HG02973 (cell line): ENCODE data around the gene ADAP1.

Source experiments
- ATAC-seq: cut with Tn5 transposase; IDR thresholded peaks from one replicate; pipeline ENCODE4 v1.9.1; 2021; ENCODE audit warnings: moderate library complexity; ENCODE audit not compliant: unreplicated experiment

Gene ADAP1

DNA sequence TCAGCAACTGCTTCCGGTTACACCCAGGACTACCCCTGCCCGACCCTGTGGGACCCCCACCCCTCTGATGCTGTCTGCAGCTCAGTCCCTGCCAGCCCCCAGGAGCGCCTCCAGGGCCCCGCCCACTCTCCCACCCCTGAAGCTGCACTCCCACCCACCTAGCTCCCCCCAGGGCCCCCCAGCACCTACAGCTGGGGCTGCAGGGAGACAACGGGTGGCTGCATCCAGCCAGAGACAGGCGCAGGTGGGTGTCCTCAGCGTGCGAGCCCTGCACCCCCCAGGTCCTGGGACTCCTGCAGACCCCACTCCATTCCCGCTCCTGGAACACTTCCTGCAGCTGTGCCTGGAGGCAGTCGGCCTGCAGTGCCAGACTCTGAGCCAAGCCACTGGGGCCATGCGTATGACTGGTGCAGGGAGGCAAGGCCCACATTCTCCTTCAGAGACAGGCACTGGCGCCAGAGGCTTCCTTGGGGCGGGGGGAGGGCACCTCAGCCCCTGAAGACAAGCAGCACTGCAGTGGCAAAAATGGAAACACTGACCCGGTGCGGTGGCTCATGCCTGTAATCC lies 34.6 kb upstream of the ADAP1 start:
- ATAC-seq = no peak

DNA sequence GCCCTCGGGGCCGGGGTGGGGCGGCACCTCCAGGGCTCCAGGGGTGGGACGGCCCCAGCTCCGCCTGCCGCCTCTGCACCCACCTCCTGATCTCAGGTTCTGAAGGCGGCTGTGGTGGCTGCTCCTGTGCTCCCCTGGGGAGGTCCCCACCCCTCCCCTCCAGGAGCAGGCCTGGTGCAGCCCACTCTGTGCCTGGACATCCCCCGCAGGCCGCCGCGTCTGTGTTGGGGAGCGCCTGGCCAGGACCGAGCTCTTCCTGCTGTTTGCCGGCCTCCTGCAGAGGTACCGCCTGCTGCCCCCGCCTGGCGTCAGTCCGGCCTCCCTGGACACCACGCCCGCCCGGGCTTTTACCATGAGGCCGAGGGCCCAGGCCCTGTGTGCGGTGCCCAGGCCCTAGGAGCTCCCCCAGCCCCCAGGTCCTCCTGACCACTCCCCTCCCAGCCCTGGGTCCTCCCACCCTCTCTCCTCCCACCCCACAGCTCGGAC lies 34.0 kb upstream of the ADAP1 start:
- no peak for ATAC-seq

DNA sequence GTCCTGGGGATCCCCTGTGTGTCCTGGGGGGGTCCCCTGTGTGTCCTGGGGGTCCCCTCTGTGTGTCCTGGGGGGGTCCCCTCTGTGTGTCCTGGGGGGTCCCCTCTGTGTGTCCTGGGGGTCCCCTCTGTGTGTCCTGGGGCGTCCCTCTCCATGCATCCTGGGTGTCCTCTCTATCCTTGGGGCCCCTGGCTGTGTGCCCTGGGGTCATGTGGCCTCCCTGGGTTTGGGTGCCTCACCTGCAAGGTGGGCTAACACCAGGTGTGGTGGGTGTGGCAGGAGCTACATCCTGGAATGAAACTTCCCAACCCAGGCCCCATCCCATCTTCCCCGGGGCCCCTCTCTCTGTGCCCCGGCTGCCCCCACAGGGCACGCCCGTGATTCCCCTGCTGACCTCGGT lies 33.4 kb upstream of the ADAP1 start:
- ATAC-seq = no peak

DNA sequence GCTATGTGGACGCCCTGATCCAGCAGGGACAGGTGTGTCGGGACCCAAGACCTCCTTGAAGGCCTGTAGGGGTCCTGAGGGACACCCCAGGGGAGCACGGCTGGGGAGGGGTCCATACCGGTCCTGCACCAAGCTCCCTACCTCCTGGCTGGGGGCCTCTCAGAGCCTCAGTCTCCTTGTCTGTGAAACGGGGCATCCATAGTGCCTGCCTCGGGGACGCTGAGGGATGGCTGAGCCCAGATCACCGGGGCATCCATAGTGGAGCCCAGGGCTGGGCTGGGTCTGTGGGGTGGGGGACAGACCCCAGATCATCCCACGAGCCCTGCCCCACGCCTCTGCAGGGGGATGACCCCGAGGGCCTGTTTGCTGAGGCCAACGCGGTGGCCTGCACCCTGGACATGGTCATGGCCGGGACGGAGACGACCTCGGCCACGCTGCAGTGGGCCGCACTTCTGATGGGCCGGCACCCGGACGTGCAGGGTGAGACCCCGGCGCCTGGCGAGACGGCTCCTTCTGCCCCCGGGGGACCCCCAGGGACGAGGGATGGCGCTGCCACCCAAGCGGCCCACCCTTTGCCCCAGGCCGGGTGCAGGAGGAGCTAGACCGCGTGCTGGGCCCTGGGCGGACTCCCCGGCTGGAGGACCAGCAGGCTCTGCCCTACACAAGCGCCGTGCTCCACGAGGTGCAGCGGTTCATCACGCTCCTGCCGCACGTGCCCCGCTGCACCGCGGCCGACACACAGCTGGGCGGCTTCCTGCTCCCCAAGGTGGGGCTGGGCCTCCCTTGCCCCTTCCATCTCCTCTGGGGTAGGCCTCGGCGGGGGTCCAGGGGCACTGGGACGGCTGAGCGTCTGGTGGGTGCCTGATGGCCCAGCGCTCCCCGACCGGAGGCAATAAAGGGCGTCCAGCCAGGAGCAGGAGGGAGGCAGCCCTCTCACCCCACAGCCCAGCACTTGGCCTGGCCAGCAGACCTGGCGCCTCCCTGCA lies 32.6 kb upstream of the ADAP1 start:
- no peak for ATAC-seq

DNA sequence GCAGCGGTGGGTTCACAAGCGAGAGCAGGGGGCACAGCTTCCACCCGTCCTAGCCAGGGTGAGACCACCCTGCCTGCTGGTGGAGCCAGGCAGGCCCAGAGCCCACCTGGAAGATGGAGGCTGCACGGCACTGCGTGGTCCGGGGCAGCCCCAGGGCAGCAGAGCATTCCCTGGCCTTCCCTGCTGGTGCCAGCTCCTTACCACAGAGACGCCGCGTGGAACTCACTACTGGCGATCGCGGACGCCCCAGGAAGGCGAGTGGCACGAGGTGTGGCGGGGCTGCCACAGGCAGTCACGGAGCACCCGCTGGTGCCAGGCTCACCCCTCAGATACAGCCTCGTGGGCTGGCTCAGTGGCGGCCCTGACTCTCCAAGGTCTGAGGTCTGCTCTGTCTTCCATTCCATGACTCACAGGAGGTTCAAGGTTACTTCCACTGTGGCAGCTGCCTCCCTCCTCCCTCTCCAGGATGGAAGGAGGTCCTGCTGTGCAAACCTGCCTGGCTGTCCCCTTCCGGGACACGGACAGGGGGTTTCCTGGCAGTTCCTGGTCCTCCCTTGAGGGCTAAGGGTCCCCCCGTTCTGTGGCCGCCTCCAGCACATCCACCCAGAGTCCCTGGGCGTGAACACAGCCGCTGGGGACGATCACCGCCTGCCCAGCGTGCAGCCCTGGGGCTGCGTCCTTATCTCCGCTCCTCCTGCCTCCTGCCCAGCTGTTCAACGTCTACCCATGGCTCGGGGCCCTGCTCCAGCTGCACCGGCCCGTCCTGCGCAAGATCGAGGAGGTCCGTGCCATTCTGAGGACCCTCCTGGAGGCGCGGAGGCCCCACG lies 31.6 kb upstream of the ADAP1 start:
- ATAC-seq = no peak

DNA sequence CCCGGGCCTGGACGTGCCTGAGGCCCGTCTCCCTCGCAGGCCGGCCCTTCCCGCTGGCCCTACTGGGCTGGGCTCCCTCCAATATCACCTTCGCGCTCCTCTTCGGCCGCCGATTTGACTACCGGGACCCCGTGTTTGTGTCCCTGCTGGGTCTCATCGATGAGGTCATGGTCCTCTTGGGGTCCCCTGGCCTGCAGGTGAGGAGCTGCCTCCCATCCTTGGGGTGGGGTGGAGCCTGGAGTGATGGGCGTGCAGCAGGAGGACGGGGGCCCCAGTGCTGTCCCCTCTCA lies 30.6 kb upstream of the ADAP1 start:
- no peak for ATAC-seq

DNA sequence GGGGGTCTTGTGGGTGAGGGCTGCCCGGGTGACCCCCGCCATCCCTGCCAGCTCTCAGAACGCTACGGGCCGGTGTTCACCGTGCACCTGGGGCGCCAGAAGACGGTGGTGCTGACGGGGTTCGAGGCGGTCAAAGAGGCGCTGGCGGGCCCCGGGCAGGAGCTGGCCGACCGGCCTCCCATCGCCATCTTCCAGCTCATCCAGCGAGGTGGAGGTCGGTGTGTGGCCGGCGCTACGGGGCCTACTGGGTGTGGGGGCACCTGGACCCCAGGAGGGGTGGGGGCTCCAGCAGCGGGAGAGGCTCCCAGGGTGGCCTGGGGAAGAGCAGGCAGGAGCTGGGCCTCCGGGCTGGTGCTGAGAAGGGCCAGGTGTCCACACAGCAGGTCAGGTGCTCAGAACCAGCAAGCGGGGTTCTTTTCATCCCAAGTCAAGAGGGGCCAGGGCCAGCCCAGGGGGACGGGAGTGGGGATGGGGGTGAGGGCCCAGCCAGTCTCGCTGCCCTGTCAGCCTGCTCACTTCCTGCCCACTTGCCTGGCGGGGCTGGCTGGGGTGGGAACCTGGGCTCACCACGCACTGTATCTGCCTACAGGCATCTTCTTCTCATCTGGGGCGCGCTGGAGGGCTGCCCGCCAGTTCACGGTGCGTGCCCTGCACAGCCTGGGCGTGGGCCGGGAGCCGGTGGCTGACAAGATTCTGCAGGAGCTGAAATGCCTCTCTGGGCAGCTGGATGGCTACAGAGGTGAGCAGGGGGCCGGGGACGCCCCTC lies 30.1 kb upstream of the ADAP1 start:
- no peak for ATAC-seq

DNA sequence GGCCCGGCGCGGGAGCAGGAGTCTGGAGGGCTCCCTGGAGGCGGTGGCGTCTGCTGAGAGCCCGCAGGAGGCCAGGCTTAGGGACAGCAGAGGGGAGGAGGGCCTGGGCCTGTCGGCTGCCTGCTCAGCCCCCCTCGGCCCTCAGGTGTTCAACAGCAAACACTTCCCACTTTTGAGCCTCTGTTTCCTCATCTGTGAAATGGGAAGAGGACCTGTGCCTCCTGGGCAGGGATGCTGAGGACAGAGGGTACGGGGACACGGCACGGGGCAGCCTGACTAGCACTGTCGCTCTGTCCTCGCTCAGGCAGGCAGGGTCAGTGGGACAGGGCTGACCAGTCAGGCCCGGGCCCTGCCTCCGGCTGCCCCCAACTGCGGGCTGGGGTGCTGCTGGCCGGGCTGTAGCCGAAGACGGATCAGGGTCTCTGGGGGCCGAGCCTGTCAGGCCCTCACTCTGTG lies 29.2 kb upstream of the ADAP1 start:
- no peak for ATAC-seq

DNA sequence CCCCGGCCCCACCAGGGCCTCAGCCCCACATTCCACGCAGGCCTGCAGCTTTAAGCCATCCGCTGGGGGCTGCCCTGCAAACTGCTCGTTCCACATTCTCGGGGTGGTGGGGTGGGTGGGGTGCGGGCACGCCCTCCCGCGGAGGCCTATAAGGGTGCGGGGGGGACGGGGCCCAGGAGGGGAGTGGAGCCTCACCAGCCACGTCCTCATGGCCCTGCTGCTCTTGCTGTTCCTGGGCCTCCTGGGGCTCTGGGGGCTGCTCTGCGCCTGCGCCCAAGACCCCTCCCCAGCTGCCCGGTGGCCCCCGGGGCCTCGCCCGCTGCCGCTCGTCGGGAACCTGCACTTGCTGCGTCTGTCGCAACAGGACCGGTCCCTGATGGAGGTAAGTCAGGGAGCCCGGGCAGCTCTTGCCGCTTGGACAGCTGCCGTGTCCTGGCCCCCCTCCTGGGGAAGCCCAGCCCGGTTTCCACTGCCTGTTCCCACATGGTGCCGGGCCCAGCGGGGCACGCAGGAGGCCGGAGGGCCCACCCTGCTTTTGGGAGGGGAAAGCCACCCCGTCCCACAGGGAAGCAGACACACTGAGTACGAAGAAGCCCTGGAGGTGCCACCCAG lies 28.6 kb upstream of the ADAP1 start, which contains the start of gene CYP2W1:
CYP2W1 (plus strand) TSS at position 178 of the 612 bp plus-strand sequence; CDS start at position 209, 31 bp downstream.
- ATAC-seq = no peak

DNA sequence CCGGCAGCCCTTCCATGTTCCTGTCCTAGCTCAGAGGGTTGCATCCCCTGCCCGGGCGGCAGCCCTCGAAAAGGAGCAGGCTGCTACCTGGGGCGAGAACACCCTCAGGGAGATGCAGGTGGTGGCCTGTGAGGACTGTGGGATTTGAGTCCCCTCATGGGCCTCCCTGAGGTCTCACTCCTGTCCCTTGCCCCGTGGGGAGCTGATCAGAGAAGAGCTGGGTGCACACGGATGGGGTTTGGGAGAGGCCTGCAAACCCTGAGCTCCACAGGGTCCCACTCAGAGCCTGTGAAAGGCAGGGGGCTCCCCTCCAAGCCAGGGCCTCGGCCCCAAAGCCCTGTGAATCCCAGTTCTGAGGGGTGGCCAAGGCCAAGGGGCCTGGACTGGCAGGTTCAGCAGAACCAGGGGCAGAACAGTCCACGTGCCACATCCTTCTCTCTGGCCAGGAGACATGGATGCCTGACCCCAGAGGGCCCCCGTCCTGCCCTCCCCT lies 28.1 kb upstream of the ADAP1 start:
- no peak for ATAC-seq

DNA sequence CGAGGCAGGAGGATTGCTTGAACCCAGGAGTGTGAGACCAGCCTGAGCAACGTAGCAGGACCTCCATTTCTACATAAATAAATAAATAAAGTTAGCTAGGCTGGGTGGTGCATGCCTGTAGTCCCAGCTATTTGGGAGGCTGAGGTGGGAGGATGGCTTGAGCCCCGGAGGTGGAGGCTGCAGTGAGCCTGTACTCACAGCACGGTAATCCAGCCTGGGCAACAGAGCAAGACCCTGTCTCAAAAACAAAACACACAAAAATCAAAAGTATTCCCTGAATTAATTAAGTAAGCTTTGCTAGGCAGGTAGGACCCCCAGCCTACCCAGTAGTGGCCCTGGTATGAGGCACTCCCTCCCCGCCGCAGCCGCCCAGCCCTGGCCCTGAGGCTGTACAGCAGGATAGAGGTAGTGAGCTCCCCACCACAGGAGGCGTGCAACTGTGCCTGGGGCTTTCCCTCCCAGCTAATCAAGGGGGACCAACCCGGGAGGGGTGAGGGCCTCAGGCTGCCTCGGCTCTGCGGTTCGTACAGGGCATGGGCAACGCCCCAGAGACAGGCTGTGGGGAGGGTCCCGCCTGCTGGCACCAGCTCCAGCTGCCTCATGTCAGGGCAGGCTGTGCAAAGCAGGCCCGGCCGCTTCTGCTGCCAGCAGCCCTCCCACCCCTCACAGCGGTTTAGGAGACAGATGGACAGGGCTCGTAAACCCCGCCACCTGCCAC lies 27.5 kb upstream of the ADAP1 start:
- no peak for ATAC-seq

DNA sequence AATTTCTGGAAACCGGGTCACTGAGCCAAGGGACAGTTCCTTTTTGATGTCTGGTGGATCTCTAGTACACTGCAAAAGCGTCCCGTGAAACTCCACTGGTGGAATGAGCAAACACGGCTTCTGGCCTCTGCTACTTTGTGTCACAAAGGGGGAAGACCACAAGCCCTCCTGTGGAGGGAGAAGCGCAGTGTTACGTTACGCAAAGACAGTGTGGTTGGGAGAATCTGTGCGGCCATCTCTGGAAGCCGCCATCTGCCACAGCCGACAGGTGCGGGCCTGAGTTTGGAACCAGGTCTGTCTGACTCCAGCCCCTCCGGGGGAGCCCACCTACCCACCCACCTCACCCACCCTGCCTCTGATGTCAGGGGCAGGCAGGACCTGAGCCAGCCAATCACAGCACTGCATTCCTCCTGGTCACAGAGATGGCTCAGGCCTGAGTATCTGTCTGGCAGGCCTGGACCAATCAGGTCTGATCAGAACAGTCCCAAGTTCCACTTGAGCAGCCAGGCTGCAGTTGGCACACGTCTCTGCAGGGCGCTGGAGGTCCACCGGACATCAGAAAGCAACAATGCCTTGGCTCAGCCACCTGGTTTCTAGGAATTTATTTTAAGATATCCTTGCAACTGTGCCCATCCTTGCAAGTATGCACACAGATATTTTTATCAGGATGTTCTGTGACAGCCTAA lies 25.5 kb upstream of the ADAP1 start:
- no peak for ATAC-seq

DNA sequence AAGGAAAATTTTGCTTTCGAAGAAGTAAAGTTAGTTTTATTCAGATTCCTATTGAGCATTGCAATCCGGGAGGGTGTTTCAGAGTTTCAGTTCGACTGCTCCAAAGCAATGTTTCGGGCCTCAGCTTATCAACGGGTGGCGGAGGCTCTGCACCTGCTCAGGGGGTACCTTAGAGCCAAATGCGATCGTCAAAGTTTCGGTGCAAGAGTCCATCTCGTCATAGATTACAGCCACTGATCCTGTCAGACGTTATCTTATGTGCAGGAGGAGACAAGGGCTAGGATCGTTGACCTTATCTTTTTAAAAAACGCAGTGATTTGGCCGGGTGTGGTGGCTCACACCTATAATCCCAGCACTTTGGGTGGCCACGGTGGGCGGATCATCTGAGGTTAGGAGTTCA lies 24.7 kb upstream of the ADAP1 start:
- ATAC-seq = no peak

DNA sequence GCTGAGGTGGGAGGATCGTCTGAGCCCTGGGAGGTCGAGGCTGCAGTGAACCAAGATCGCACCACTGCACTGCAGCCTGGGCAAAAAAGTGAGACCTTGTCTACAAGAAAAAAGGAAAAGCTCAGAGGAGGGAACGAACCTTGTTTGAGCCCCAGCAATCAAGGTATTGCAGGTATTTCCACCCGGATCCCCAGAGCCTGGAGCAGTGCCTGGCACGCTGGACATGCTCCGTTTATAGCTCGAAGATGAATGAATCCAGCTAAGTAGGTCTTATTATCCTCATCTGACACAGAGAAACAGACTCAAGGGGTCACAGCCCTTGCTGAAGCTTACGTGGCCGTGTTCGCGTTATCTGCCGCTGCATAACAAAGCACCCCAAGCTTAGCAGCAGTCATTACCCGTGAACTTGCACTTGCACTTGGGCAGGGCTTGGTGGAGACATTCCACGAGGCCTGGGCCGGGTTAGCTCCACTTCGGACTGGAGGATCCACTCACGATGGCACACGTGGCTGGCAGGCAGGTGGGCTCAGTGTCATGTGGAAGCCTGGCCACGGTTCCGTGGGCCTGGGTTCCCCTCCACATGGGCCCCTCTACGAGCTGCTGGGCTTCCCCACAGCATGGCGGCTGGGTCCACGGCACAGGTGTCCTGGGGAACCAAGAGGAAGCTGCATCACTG lies 24.1 kb upstream of the ADAP1 start:
- no peak for ATAC-seq

DNA sequence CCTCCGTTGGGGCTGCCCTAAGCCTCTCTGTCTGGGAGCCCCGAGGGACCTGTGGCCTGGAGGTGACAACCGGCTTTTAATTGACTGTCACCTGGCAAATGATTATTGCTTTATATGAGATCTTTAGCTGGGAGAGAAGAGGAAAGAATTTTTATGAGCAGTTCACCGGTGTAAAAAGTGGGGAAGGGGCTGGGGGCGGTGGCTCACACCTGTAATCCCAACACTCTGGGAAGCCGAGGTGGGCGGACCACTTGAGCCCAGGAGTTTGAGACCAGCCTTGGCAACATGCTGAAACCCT lies 23.5 kb upstream of the ADAP1 start:
- no peak for ATAC-seq

DNA sequence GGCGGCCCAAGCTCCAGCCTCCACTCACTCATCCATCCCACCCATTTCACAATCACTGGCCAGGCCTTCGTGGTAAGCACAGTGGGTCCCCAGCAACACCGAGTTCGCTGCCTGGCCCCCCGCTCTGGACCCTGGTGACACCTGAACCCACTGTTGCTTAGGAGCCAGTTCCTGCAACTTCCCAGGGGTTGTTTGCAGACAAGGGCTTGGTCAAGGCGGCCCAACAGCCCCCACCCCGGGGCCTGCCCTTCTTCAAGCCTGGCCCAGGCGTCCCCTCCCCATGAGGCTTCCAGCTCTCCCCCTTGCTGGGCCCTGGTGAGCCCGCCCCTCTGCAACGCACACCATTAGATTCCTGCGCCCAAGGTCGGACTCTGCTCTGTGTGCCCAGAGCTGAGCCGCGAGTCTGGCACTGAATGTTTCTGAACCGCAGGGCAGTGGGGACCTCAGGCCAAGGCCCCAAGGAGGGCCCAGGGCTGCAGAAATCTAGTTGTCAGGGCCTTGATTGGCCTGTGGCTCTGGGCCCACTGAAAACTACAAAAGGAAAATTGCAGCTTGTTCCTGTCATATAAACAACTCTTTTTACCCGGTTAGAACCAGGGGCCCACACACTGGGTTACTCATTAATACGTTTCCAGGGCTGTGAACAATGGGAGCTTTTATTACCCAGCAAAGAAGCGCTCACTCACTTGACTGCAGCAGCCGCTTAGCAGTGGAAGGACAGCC lies 23.0 kb upstream of the ADAP1 start:
- ATAC-seq = no peak

DNA sequence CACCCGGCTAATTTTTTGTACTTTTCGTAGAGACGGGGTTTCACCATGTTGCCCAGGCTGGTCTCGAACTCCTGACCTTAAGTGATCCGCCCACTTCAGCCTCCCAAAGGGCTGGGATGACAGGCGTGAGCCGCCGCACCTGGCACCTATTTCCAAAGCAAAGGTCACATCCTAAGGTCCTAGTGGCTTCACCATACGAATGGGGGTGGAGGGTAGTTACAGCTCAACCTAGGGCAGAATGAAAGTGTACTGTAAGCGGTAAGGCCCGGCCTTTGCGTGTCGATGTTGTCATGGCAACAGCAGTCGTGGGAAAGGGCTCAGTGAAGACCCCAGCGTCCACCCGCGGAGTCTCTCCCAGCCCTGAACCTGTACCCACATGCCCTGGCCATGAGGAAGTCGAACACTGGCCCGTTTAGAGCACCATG lies 22.4 kb upstream of the ADAP1 start:
- no peak for ATAC-seq
